Central memory CD8-positive, alpha-beta T cell (primary cell): Measurements from ENCODE around the gene BAHCC1.

Experiments
- ATAC-seq: fragments of 150-1000 bp; cut with Tn5 transposase; replicated peaks from 2 replicates; pipeline ENCODE4 v1.10.0; 2022; ENCODE audit warnings: mild to moderate bottlenecking, moderate FRiP score, moderate number of reproducible peaks; ENCODE audit not compliant: poor library complexity, severe bottlenecking; ENCODE audit errors: extremely low read depth
- DNase-seq, 2 donors: peaks; one replicate each; pipeline ENCODE4 v3.0.0; 2021; ENCODE audit warnings: low spot score in 2 of 2
- H3K27ac Mint-ChIP-seq: one replicate; pipeline ENCODE4 v1.8.0; 2022; ENCODE audit warnings: low read depth, mild to moderate bottlenecking, moderate library complexity, mixed read lengths
- H3K27me3 Mint-ChIP-seq: one replicate; pipeline ENCODE4 v1.8.0; 2022; ENCODE audit warnings: mixed read lengths
- H3K36me3 Mint-ChIP-seq: one replicate; pipeline ENCODE4 v1.8.0; 2022; ENCODE audit warnings: mild to moderate bottlenecking, moderate library complexity, mixed read lengths; ENCODE audit not compliant: insufficient read depth
- H3K4me1 Mint-ChIP-seq: one replicate; pipeline ENCODE4 v1.8.0; 2022; ENCODE audit warnings: mixed read lengths
- H3K4me3 Mint-ChIP-seq: one replicate; pipeline ENCODE4 v1.8.0; 2022; ENCODE audit warnings: mild to moderate bottlenecking, moderate library complexity, mixed read lengths
- H3K9me3 Mint-ChIP-seq: one replicate; pipeline ENCODE4 v1.8.0; 2022; ENCODE audit warnings: mixed read lengths

The BAHCC1 gene

GRCh38 chr17:81436294-81436849 is 41.1 kb downstream of the BAHCC1 start:
- ATAC-seq (no peak), DNase-seq (no peak)
- H3K27me3 Mint-ChIP-seq, result peaks cover 41% of the 10 kb centered on the region
- peaks cover 4% of the 10 kb centered on the region for H3K4me1 Mint-ChIP-seq
- H3K36me3 Mint-ChIP-seq, result peaks cover 2% of the 10 kb centered on the region
- H3K27ac Mint-ChIP-seq, result no peak overlapping the region
- no peak overlapping the region for H3K4me3 Mint-ChIP-seq
- H3K9me3 Mint-ChIP-seq, result no peaks in the 10 kb centered on the region

GRCh38 chr17:81437191-81437651 is 42.0 kb downstream of the BAHCC1 start:
- Mint-ChIP-seq H3K27me3 (peaks cover 41% of the 10 kb centered on the region), H3K9me3 (no peaks in the 10 kb centered on the region), H3K4me3 (no peak overlapping the region), H3K27ac (no peak overlapping the region), H3K4me1 (peaks cover 4% of the 10 kb centered on the region), H3K36me3 (peaks cover 2% of the 10 kb centered on the region)
- DNase-seq (no peak), ATAC-seq (no peak)

- peaks cover 2% of the 10 kb centered on the region for H3K36me3 Mint-ChIP-seq
- H3K4me1 Mint-ChIP-seq, result peaks cover 4% of the 10 kb centered on the region
- DNase-seq (no peak), ATAC-seq (no peak)
- H3K9me3 Mint-ChIP-seq, result no peaks in the 10 kb centered on the region
- H3K27me3 Mint-ChIP-seq, result peaks cover 41% of the 10 kb centered on the region
- no peak overlapping the region for H3K27ac Mint-ChIP-seq
- H3K4me3 Mint-ChIP-seq, result no peak overlapping the region
Observed at GRCh38 chr17:81438007-81438659, 42.9 kb downstream of the BAHCC1 start.

- Mint-ChIP-seq H3K36me3 (peaks cover 2% of the 10 kb centered on the region), H3K4me1 (peaks cover 4% of the 10 kb centered on the region), H3K27ac (no peak overlapping the region), H3K4me3 (no peak overlapping the region), H3K27me3 (peaks cover 41% of the 10 kb centered on the region), H3K9me3 (no peaks in the 10 kb centered on the region)
- no peak for ATAC-seq
- DNase-seq, result no peak
Observed at GRCh38 chr17:81438688-81439087, 43.4 kb downstream of the BAHCC1 start.

DNA sequence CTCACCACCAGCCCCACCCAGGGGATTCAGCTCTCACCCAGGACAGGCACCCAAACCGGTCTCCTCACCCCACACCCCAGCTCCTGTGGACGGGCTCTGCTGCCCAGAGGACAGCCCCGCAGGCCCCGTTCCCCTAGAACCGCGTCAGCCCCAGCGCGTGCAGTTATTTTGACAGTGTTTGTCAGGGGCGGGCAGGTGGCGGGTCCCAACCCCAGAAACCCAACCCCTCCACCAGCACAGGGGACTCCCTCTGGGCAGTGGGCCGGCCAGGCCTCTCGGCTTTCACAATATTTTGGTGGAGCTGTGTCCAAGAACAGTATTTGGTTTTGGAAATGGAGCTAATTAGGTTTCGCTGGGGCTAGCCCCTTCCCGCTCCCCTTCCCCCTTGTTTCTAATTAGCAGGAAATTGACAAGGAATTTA is 44.8 kb downstream of the BAHCC1 start:
- peaks cover 31% of the 10 kb centered on the region for H3K27me3 Mint-ChIP-seq
- no peak overlapping the region for H3K27ac Mint-ChIP-seq
- peaks cover 4% of the 10 kb centered on the region for H3K4me1 Mint-ChIP-seq
- H3K36me3 Mint-ChIP-seq, result peaks cover 2% of the 10 kb centered on the region
- no peak for DNase-seq
- H3K9me3 Mint-ChIP-seq, result no peaks in the 10 kb centered on the region
- no peak for ATAC-seq
- H3K4me3 Mint-ChIP-seq, result no peak overlapping the region

DNA sequence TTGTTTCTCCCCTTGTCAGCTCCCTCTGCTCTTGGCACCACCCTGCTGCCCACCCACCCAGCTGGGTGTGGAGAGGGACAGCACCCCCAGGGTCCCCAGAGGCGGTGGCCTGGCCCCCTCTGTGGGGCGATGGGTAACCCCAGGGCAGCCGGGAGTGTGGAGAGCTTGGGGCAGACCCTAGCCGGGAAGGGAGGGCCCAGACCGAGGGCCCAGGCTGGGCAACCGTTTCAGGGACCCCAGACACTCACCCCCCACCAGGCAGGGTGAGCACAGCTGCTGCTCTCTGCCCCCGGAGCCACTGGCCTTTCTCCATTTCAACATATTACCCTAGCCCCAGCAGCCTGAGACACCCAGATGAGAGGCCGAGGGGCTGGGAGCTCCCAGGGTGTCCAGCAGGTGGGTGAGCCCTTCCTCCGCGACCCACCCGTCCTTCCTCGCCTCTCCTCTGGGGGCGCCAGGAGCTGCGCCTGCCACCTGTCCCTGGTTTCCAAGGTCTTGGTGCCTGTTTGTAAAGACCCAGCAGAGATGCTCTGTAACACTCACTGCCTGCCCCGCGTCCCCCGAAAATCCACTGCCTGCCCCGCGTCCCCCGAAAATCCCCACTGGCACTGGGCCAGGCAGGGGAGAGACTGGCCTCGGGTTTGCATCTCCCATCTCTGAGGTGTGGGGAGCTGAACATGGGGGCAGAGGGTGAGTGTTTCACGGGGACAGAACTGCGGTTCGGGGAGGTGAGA is 45.4 kb downstream of the BAHCC1 start:
- Mint-ChIP-seq H3K27ac (no peak overlapping the region), H3K27me3 (peaks cover 25% of the 10 kb centered on the region), H3K9me3 (no peaks in the 10 kb centered on the region), H3K4me3 (no peak overlapping the region), H3K4me1 (peaks cover 4% of the 10 kb centered on the region), H3K36me3 (peaks cover 2% of the 10 kb centered on the region)
- DNase-seq (no peak), ATAC-seq (no peak)

- Mint-ChIP-seq H3K36me3 (peaks cover 2% of the 10 kb centered on the region), H3K4me1 (peaks cover 4% of the 10 kb centered on the region), H3K9me3 (no peaks in the 10 kb centered on the region), H3K27ac (no peak overlapping the region), H3K27me3 (peaks cover 34% of the 10 kb centered on the region), H3K4me3 (no peak overlapping the region)
- DNase-seq (no peak), ATAC-seq (no peak)
Observed at GRCh38 chr17:81442791-81443190, 47.5 kb downstream of the BAHCC1 start.

- Mint-ChIP-seq H3K4me1 (peaks cover 4% of the 10 kb centered on the region), H3K27ac (no peak overlapping the region), H3K27me3 (peaks cover 29% of the 10 kb centered on the region), H3K4me3 (no peak overlapping the region), H3K9me3 (no peaks in the 10 kb centered on the region), H3K36me3 (peaks cover 2% of the 10 kb centered on the region)
- DNase-seq (no peak), ATAC-seq (no peak)
Observed at GRCh38 chr17:81443269-81443668, 48.0 kb downstream of the BAHCC1 start.

DNA sequence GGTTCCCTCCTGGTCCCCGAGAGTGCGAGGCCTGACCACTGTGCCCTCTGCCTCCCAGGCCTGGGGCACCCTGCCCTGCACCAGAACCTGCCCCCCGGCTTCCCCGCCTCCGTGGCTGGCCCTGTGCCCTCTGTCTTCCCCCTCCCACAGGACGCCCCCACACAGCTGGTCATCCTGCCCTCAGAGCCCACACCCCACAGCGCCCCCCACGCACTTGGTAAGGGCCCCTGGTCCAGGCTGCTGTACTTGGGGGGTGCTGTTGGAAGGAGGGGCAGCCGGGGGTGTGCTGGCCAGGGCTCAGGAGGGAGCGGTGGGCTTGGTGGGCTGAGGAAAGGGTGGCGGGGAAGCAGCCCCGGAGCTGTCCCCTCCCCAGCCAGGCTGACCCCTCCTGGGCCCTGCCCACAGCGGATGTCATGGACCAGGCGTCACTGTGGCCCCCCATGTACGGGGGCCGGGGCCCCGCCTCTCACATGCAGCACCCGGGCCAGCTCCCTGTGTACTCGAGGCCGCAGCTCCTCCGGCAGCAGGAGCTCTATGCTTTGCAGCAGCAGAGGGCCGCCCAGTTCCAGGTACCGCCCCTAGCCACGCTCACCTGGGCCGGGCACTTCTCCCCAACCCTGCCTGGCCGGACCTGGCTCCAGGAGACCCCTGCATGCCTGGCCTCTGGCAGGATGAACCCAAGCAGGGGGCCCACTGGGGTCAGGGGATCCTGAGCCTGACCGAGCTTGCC is 49.5 kb downstream of the BAHCC1 start:
- H3K4me1 Mint-ChIP-seq, result no peaks in the 10 kb centered on the region
- peaks cover 18% of the 10 kb centered on the region for H3K27me3 Mint-ChIP-seq
- H3K9me3 Mint-ChIP-seq, result no peaks in the 10 kb centered on the region
- no peak for ATAC-seq
- no peak overlapping the region for H3K4me3 Mint-ChIP-seq
- no peak for DNase-seq
- H3K27ac Mint-ChIP-seq, result no peak overlapping the region
- peaks cover 2% of the 10 kb centered on the region for H3K36me3 Mint-ChIP-seq

DNA sequence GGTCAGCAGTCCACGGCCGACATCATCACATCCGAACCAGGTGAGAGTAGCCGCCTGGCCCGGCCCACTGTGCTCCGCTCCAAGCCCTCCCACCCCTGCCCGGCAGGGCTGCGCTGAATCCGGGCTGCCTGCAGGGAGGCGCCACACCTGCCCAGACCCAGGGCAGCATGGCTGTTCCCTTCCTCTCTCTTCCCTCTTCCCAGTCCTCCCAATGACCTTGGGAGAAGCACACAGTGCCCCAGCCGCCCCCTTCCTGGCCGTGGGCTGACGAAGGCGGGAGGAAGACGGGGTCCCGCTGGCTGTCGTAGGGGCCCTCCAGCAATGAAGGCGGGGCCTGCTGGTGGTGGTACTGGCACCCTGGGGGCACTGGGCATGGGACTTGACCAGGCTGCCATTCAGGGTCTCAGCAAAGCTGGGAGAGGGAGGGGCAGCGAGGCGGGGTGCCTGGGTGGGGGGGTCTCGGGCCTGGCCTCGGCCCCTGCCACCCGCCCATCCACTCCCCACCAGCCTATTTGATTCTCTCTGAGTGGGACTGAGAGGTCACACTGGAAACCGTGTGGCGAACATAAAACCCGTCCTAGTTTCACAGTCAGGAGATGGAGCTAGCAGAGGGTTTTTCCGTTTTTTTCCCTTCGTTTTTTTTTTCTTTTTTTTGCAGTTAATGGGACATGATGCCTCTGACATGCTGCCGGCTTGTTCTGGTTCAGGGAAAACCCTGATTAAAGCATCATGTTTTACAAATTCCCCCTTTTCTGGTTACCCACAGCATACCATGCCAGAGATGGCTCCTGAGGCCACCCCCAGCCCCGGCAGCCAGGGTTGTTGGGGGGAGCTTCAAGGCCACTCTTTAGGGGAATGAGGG is 50.6 kb downstream of the BAHCC1 start:
- H3K36me3 Mint-ChIP-seq, result peaks cover under 1% of the 10 kb centered on the region
- no peak for ATAC-seq

DNA sequence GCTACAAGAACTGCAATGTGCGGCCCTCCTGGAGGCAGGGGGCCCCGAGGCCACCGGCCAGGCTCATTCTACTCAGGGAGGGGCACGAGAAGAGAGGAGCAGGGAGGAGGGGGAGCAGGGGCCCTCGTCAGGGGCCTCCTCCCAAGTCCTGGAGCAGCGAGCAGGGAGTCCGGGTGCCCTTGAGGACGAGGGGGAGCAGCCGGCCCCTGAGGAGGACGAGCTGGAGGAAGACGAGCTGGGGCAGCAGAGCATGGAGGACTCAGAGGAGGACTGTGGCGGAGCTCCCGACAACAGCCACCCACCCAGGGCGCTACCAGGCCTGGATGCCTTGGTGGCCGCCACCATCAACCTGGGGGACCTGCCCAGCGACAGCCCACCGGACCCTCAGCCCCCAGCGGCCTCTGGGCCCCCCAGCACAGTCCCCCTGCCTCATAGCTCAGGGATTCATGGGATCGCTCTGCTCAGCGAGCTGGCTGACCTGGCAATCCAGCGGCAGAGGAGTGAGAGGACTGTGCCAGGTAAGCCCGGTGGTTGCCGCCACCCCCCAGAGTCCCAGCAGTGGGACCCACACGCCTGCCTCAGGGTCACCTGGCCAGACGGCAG is 52.2 kb downstream of the BAHCC1 start:
- H3K27me3 Mint-ChIP-seq, result peaks cover 20% of the 10 kb centered on the region
- ATAC-seq (no peak), DNase-seq (no peak)
- no peak overlapping the region for H3K4me3 Mint-ChIP-seq
- H3K9me3 Mint-ChIP-seq, result no peaks in the 10 kb centered on the region
- no peaks in the 10 kb centered on the region for H3K4me1 Mint-ChIP-seq
- H3K36me3 Mint-ChIP-seq, result no peaks in the 10 kb centered on the region
- H3K27ac Mint-ChIP-seq, result no peak overlapping the region

More for the DNA sequence above, 50.6 kb downstream of the BAHCC1 start:
- Mint-ChIP-seq H3K4me3 (no peak overlapping the region), H3K27me3 (peaks cover 20% of the 10 kb centered on the region), H3K9me3 (no peaks in the 10 kb centered on the region), H3K4me1 (no peaks in the 10 kb centered on the region), H3K27ac (no peak overlapping the region)
- no peak for DNase-seq
